ENCODE results near the gene PPP2R5C.
"Not testable (repeated sequence)": the region's sequence is repeated elsewhere in the genome, so short reads cannot be mapped to it uniquely, and the experiment has no call there.

PPP2R5C gene

DNA sequence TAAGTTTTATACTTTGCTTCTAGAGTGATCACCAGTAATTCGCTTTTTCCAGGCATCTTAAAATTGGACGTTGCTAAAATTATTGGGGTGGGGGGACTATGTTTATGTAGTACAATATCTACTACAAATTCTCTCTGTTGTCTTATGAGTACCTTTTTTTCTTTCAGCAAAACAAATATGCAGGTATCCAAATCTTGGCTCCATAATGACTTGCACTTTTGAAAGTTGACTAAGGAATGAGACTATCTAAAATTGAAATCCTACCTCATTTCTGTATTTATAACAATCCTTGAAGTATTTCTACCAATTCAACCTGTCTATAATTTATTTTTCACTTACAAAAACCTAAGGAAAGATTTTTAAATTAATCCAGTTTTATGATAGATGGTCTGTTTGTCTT is 205.2 kb downstream of the PPP2R5C start:
- DNase-seq (no peak), ATAC-seq (no peak)

DNA sequence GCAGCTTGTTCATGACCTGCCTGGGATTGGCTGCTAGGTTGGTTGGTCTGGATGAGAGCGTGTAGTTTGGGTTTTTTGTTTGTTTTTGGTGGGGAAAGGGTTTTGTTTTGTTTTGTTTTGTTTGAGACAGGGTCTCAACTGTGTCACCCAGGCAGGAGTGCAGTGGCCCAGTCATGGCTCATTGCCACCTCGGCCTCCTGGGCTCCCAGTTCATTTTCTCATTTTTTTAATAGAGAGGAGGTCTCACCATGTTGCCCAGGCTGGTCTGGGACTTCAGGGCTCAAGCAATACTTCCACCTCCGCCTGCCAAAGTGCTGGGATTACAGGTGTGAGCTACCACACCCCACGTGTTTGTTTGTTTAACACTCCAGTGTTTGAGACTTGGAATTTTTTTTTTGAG is 206.7 kb downstream of the PPP2R5C start:
- no peak for DNase-seq
- no peak for ATAC-seq

DNA sequence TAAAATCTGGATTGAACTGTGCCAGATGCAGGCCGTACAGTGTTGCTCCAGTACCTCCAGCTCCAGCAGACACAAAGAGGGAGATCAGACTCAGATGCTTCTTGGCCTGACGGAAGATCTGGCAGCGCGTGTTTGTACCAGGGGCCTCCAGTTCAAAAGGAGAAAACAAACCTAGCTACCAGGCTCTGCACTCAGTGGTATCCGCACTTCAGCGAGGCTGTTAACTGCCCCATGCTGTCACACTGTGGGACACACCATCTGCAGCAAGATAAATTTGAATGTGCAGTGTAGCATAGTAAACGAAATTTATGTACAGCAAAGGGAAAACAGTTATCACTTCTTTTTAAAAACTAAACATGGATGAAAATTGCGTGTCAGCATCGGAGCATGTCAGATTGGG is 208.0 kb downstream of the PPP2R5C start:
- no peak for ATAC-seq
- no peak for DNase-seq

DNA sequence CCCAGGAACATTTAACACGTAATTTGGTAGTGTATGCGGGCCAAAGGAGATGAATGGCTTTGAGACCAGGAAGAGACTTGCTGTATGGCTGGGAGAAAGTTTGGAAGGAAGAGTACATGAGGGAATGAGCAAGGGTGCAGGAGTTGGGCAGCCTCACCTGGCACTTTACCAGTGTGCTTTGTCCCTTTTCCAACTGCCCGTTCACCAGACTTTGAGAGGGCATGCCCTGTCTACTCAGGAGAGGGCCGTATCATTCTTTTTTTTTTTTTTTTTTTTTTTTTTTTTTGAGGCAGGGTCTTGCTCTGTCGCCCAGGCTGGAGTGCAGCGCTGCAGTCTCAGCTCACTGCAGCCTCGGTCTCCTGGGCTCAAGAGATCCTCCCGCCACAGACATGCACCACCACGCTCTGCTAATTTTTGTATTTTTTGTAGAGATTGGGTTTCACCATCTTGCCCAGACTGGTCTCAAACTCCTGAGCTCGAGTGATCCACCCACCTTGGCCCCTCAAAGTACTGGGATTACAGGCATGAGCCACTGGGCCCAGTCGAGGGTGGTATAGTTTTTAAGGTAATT is 209.4 kb downstream of the PPP2R5C start:
- DNase-seq, result no peak

DNA sequence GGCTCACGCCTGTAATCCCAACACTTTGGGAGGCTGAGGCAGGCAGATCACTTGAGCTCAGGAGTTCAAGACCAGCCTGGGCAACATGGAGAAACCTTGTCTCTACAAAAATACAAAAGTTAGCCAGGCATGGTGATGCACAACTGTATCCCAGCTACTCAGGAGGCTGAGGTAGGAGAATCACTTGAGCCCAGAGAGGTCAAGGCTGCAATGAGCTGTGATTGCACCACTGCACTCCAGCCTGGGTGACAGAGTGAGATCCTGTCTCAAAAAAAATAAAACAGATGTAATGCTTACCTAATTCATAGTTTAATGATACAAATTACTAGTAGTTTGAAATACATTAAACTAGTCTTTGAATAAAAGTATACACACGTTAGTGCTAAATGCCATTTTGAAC is 209.9 kb downstream of the PPP2R5C start:
- not testable (repeated sequence) for DNase-seq, ATAC-seq

More for the DNA sequence above, 209.4 kb downstream of the PPP2R5C start:
- ATAC-seq, result no peak

DNA sequence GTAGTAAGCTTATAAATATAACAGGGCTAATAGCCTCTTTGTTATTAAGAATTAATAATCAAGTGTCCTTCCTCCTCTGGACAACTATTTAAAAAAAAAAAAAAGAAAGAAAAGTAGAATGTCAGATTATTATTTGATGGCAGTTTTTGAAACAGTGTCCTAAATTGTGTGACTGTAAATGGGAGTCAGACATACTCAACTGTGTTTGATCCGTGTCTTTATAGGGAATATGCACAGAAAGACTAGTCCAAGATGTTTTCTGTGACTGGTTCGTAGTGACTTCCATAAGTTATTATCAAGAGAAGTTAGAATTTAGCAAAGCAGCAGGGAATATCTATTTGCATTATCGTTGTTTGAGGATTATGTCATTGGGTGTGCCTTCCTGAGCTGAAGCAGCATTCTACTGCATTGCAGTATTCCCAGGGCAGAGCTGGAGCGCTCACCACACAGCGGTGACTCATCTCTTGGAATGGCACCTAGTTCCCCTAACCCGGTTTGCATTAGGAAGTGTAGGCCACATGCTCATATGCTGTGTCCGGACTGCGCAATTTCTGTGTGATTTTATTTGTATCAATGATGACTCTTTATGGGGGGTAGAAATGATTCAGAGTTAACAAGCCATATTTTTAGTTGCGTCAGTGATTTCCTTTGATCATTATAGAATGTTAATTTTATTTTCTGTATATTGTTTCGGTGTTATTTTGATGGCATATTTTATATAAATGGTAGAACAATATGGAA is 210.8 kb downstream of the PPP2R5C start:
- no peak for ATAC-seq
- DNase-seq, result no peak

DNA sequence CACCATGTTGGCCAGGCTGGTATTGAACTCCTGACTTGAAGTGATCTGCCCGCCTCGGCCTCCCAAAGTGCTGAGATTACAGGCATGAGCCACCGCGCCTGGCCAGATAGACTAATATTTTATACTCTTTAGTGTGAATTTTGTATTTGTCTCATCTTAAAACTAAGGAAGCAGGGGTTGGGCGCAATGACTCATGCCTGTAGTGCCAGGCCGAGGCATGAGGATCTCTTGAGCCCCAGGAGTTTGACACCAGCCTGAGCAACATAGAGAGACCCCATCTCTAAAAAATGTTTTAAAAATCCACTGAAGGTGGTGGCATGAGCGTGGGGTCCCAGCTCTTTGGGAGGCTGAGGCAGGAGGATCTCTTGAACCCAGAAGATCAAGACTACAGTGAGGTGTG is 211.8 kb downstream of the PPP2R5C start:
- DNase-seq, result no peak
- no peak for ATAC-seq

DNA sequence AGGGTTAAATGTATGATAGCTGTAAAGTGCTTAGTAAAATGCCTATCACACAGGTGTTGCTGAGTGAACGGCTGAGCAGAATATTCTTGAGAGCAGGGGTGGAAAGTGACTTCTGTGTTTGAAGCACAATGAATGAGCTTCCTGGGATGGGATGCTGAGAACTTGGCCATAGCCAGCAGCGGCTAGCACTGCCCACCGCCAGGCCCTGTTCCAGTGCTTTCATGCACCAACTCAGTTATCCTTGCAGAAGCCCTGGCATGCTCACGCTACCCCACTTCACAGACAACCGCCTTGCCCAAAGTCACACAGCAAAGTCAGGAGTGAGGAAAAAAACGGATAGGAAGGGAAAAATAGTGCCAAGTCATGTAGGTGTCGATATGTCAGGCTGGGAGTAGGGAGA is 213.7 kb downstream of the PPP2R5C start:
- DNase-seq (no peak), ATAC-seq (no peak)

Measured in stimulated activated naive CD8-positive, alpha-beta T cell treated with anti-CD3 and anti-CD28 coated beads, Interleukin-15, Interleukin-2, amounts not matched to agents 100 U/mL and 50 U/mL, for 24 hours (primary cell).